Panc1 (cell line): Measurements from ENCODE around the gene SSR2.

Source experiments
- POLR2AphosphoS5 ChIP-seq: IDR thresholded peaks from 2 replicates; pipeline ENCODE4 v1.6.1; 2012; ENCODE audit warnings: mild to moderate bottlenecking, low read depth, low read length, moderate library complexity
- SIN3A ChIP-seq: IDR thresholded peaks from 2 replicates; pipeline ENCODE4 v1.6.1; 2012; ENCODE audit warnings: low read depth, mild to moderate bottlenecking, low read length, moderate library complexity, borderline replicate concordance; ENCODE audit not compliant: insufficient read depth
- TCF7L2 ChIP-seq: IDR thresholded peaks from 2 replicates; pipeline ENCODE4 v1.6.1; 2011; ENCODE audit warnings: mild to moderate bottlenecking, low read depth, low read length, inconsistent platforms
- TF ChIP-seq, protein P1 (sequence below): fragments of 450-650 bp; IDR thresholded peaks from 2 replicates; pipeline ENCODE4 v1.5.1; 2017; ENCODE audit warnings: mild to moderate bottlenecking
- TF ChIP-seq, protein P2 (sequence below), 2 experiments: IDR thresholded peaks; 2 replicates each; pipeline ENCODE4 v1.6.1; 2011 to 2012; ENCODE audit warnings: low read depth in 2 of 2, control low read depth in 1 of 2, low read length in 1 of 2, mild to moderate bottlenecking in 1 of 2, moderate library complexity in 1 of 2; ENCODE audit not compliant: insufficient read depth in 1 of 2

DNA sequence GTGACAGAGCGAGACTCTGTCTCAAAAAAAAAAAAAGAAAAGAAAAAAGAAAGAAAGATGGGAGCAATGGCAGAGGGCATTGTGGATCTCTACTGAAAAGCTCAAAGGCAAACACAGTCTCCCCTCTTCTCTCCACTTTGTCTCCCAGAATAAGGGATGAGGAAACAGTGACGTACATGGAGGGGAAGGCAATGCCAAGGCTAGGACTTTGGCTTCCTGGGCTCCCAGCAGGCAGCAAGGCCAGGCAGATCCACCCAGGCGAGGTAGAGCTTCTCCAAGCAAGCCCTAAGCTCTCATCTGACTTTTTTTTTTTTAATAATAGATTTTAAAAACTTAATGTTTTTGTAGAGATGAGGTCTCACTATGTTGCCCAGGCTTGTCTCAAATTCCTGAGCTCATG, 47.0 kb downstream of the SSR2 start:
- TF ChIP-seq, protein P1, sequence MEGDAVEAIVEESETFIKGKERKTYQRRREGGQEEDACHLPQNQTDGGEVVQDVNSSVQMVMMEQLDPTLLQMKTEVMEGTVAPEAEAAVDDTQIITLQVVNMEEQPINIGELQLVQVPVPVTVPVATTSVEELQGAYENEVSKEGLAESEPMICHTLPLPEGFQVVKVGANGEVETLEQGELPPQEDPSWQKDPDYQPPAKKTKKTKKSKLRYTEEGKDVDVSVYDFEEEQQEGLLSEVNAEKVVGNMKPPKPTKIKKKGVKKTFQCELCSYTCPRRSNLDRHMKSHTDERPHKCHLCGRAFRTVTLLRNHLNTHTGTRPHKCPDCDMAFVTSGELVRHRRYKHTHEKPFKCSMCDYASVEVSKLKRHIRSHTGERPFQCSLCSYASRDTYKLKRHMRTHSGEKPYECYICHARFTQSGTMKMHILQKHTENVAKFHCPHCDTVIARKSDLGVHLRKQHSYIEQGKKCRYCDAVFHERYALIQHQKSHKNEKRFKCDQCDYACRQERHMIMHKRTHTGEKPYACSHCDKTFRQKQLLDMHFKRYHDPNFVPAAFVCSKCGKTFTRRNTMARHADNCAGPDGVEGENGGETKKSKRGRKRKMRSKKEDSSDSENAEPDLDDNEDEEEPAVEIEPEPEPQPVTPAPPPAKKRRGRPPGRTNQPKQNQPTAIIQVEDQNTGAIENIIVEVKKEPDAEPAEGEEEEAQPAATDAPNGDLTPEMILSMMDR: no peak
- TF ChIP-seq POLR2AphosphoS5 (no peak), TCF7L2 (no peak), SIN3A (no peak)
- TF ChIP-seq, protein P2, sequence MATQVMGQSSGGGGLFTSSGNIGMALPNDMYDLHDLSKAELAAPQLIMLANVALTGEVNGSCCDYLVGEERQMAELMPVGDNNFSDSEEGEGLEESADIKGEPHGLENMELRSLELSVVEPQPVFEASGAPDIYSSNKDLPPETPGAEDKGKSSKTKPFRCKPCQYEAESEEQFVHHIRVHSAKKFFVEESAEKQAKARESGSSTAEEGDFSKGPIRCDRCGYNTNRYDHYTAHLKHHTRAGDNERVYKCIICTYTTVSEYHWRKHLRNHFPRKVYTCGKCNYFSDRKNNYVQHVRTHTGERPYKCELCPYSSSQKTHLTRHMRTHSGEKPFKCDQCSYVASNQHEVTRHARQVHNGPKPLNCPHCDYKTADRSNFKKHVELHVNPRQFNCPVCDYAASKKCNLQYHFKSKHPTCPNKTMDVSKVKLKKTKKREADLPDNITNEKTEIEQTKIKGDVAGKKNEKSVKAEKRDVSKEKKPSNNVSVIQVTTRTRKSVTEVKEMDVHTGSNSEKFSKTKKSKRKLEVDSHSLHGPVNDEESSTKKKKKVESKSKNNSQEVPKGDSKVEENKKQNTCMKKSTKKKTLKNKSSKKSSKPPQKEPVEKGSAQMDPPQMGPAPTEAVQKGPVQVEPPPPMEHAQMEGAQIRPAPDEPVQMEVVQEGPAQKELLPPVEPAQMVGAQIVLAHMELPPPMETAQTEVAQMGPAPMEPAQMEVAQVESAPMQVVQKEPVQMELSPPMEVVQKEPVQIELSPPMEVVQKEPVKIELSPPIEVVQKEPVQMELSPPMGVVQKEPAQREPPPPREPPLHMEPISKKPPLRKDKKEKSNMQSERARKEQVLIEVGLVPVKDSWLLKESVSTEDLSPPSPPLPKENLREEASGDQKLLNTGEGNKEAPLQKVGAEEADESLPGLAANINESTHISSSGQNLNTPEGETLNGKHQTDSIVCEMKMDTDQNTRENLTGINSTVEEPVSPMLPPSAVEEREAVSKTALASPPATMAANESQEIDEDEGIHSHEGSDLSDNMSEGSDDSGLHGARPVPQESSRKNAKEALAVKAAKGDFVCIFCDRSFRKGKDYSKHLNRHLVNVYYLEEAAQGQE (IDR thresholded peaks at IDR 0.05; ENCODE audit: insufficient read depth in 1 of 2, low read depth in 2 of 2, low read length in 1 of 2): no peak
